Measurements from ENCODE around the gene TRANK1.

GRCh38 chr3:36894914-36895313 is 49.9 kb downstream of the TRANK1 start:
- TF ChIP-seq CTCF (conservative IDR thresholded peaks at IDR 0.05; ENCODE audit: low read depth, low read length) (no peak), POLR2A (IDR thresholded peaks at IDR 0.05; ENCODE audit: low read depth, low read length) (no peak), BHLHE40 (IDR thresholded peaks at IDR 0.05; ENCODE audit: low read depth, low read length) (no peak), RCOR1 (IDR thresholded peaks at IDR 0.05; ENCODE audit: insufficient replicate concordance, low read length) (no peak), CHD1 (IDR thresholded peaks at IDR 0.05; ENCODE audit: low read depth, low read length) (no peak)

Data from IMR-90 (cell line).